ENCODE results near the gene DBNDD2. TPM values are rescaled to one million over a fixed set of nuclear protein-coding genes. Genes with fewer than 3 reads are reported as not detected.

Gene DBNDD2
- total RNA-seq, 4 donors from 2014 or later, result 74.5 to 122 (median 84.9) TPM

DNA sequence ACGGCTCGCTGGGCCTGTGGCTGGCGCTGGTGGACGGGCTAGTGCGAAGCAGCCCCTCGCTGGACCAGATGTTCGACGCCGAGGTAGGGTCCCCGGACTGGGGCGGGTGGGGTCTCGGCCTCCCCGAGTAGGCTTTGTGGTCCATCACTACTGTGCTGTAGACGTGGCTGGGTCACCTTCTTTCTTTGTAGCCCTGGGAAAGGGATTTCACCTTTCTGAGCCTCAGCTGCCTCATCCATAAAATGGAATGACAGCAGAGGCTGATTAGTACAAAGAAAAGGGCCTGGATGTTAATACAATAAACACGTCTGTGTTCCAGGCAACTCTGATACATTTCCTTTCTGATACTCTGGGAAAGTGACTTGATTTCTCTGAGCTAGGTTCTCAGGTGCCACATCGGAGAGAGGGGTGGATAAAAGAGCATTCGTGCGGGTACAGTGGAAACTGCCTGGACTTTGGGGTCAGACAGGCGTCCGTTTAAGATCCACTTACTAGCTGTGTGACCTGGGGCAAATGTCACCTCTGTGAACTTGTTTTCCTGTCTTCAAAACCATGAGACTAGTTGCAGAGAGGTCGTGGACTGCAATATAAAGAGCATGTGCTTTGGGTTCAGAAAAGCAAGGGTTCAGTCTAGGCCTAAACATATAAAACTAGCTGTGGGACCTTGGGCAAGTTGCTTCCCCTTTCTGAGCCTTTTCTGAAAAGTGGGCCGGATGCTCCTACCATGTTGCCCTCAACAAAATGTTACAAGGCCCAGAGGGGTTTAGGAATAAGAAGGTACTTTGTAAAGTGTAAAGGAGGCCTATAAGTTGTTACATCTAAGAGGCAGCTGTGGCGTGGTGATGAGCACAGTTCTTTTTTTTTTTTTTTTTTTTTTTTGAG, 44.2 kb upstream of the DBNDD2 start:
- no peak for TF ChIP-seq EP300 (IDR thresholded peaks at IDR 0.05; ENCODE audit: low read depth)
- TF ChIP-seq POLR2A (IDR thresholded peaks at IDR 0.05), result no peak
- TF ChIP-seq, protein P1, sequence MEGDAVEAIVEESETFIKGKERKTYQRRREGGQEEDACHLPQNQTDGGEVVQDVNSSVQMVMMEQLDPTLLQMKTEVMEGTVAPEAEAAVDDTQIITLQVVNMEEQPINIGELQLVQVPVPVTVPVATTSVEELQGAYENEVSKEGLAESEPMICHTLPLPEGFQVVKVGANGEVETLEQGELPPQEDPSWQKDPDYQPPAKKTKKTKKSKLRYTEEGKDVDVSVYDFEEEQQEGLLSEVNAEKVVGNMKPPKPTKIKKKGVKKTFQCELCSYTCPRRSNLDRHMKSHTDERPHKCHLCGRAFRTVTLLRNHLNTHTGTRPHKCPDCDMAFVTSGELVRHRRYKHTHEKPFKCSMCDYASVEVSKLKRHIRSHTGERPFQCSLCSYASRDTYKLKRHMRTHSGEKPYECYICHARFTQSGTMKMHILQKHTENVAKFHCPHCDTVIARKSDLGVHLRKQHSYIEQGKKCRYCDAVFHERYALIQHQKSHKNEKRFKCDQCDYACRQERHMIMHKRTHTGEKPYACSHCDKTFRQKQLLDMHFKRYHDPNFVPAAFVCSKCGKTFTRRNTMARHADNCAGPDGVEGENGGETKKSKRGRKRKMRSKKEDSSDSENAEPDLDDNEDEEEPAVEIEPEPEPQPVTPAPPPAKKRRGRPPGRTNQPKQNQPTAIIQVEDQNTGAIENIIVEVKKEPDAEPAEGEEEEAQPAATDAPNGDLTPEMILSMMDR (IDR thresholded peaks at IDR 0.05), result no peak
- no peak for TF ChIP-seq POLR2AphosphoS5 (IDR thresholded peaks at IDR 0.05)
- DNase-seq, result no peak
- 14 to 24% methylated on average over 4 to 21 of the region's 23 CpGs for WGBS, 2 donors (ENCODE audit: low coverage in 1 of 2)
- Histone ChIP-seq H3K4me1 (peaks cover 23 to 63% (median 37%) of the 10 kb centered on the region in 4 donors), H3K9me3 (no peaks in the 10 kb centered on the region), H3K27ac (peak overlapping the region; percentile 92 to 97 (median 95)), H3K4me3 (peak overlapping the region; percentile 44 to 83 (median 67)), H3K27me3 (no peaks in the 10 kb centered on the region), H3K36me3 (peaks cover 0 to 27% (median 10%) of the 10 kb centered on the region in 4 donors)
- in situ Hi-C loops (cut with MboI; ENCODE audit: low pct_ligation_motif_present in 1 of 4, low pct_unique_long_range_greater_than_20kb in 1 of 4, low sequenced_read_pairs in 3 of 4), result no loop called here
- intact Hi-C loops (cut with DNase I; ENCODE audit: low total_unique reads), result no loop called here

DNA sequence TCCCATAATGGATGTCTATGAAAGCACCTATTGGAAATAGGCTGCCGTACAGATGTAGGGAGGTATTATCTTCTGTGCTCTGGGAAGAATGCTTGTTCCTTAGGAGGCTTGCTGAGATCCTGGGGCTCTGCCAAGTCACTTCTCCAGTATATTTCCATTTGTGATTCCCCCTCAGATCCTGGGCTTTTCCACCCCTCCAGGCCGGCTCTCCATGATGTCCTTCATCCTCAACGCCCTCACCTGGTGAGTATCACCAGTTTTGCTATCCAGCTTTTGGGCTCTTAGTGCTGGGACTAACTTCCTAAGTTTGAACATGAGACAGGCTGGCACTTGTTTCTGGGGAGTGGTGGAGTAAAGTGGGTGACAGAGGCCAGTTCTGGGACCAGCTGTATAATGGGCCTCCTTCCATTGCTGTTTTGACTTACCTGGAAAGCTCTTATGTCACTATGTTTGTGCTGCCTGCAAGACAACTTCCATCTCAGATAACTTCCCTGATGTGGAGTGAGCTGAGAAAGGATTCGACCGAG, 42.6 kb upstream of the DBNDD2 start:
- H3K27ac ChIP-seq, result peak overlapping the region in 3 of 4 donors; percentile 5 to 68 (median 50)
- no peak for DNase-seq
- H3K27me3 ChIP-seq, result no peaks in the 10 kb centered on the region
- H3K9me3 ChIP-seq, result no peaks in the 10 kb centered on the region
- TF ChIP-seq POLR2AphosphoS5 (IDR thresholded peaks at IDR 0.05), result no peak
- TF ChIP-seq POLR2A (IDR thresholded peaks at IDR 0.05), result no peak
- TF ChIP-seq, protein P1 (IDR thresholded peaks at IDR 0.05), result no peak
- TF ChIP-seq EP300 (IDR thresholded peaks at IDR 0.05; ENCODE audit: low read depth), result no peak
- in situ Hi-C loops (cut with MboI; ENCODE audit: low pct_ligation_motif_present in 1 of 4, low pct_unique_long_range_greater_than_20kb in 1 of 4, low sequenced_read_pairs in 3 of 4), result loop anchor here in 1 of 4 donors (5.0 kb wide), 1 partner anchor 52 kb away; the partner anchor contains the start of gene PIGT
- intact Hi-C loops (cut with DNase I; ENCODE audit: low total_unique reads), result no loop called here
- peaks cover 0 to 27% (median 10%) of the 10 kb centered on the region in 4 donors for H3K36me3 ChIP-seq
- WGBS, 2 donors (ENCODE audit: low coverage in 1 of 2), result 90 to 100% methylated on average over 3 to 5 of the region's 5 CpGs
- H3K4me1 ChIP-seq, result peaks cover 16 to 50% (median 23%) of the 10 kb centered on the region in 4 donors
- H3K4me3 ChIP-seq, result no peak overlapping the region

DNA sequence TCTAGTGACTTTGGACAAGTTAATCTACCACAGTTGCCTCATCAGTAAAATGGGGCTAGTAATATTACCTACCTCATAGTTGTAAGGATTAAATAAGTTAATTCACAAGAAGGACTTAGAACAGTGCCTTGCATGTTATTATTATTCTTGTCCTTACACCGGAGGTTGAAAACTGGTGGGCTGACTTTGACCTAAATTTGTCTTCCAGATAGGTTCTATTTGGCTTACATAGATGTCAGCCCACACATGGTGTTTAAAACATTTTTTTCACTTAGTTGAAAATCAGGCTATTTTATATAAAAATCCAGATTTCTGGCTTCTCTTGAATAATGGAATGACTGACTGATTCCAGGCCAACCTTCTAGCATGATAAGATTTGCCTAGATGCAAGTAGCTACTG, 41.9 kb upstream of the DBNDD2 start:
- TF ChIP-seq, protein P1 (IDR thresholded peaks at IDR 0.05), result no peak
- TF ChIP-seq POLR2AphosphoS5 (IDR thresholded peaks at IDR 0.05), result no peak
- no peak for TF ChIP-seq POLR2A (IDR thresholded peaks at IDR 0.05)
- no peak for TF ChIP-seq EP300 (IDR thresholded peaks at IDR 0.05; ENCODE audit: low read depth)
- H3K27ac ChIP-seq, result peak overlapping the region in 1 of 4 donors; percentile 68
- 86 to 89% methylated on average over 1 of the region's 1 CpG for WGBS, 2 donors (ENCODE audit: low coverage in 1 of 2)
- H3K36me3 ChIP-seq, result peaks cover 0 to 27% (median 10%) of the 10 kb centered on the region in 4 donors
- in situ Hi-C loops (cut with MboI; ENCODE audit: low pct_ligation_motif_present in 1 of 4, low pct_unique_long_range_greater_than_20kb in 1 of 4, low sequenced_read_pairs in 3 of 4), result loop anchor here in 1 of 4 donors (5.0 kb wide), 1 partner anchor 51 kb away; the partner anchor contains the start of gene PIGT
- no peaks in the 10 kb centered on the region for H3K27me3 ChIP-seq
- intact Hi-C loops (cut with DNase I; ENCODE audit: low total_unique reads), result no loop called here
- DNase-seq, result no peak
- peaks cover 16 to 50% (median 22%) of the 10 kb centered on the region in 4 donors for H3K4me1 ChIP-seq
- no peak overlapping the region for H3K4me3 ChIP-seq
- no peaks in the 10 kb centered on the region for H3K9me3 ChIP-seq

DNA sequence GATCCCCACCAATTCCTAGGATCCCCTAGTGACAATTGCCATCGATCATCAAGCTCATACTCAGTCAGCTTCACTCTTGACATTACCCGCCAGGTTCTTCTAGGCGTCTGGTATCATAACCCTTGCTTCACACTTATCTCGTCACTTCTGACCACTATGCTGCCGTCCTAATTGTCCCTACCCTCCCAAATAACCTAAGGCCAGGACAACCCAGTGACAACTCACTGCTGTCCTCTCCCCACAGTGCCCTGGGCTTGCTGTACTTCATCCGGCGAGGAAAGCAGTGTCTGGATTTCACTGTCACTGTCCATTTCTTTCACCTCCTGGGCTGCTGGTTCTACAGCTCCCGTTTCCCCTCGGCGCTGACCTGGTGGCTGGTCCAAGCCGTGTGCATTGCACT, 41.5 kb upstream of the DBNDD2 start:
- DNase-seq, result no peak
- H3K27me3 ChIP-seq, result no peaks in the 10 kb centered on the region
- no peak overlapping the region for H3K27ac ChIP-seq
- no peak overlapping the region for H3K4me3 ChIP-seq
- intact Hi-C loops (cut with DNase I; ENCODE audit: low total_unique reads), result no loop called here
- 94% methylated on average over 8 to 11 of the region's 11 CpGs for WGBS, 2 donors (ENCODE audit: low coverage in 1 of 2)
- peaks cover 0 to 27% (median 10%) of the 10 kb centered on the region in 4 donors for H3K36me3 ChIP-seq
- in situ Hi-C loops (cut with MboI; ENCODE audit: low pct_ligation_motif_present in 1 of 4, low pct_unique_long_range_greater_than_20kb in 1 of 4, low sequenced_read_pairs in 3 of 4), result loop anchor here in 1 of 4 donors (5.0 kb wide), 1 partner anchor 51 kb away; the partner anchor contains the start of gene PIGT
- H3K9me3 ChIP-seq, result no peaks in the 10 kb centered on the region
- TF ChIP-seq, protein P1 (IDR thresholded peaks at IDR 0.05), result no peak
- TF ChIP-seq POLR2A (IDR thresholded peaks at IDR 0.05) (no peak), EP300 (IDR thresholded peaks at IDR 0.05; ENCODE audit: low read depth) (no peak), POLR2AphosphoS5 (IDR thresholded peaks at IDR 0.05) (no peak)
- peaks cover 16 to 47% (median 22%) of the 10 kb centered on the region in 4 donors for H3K4me1 ChIP-seq
